Erythroblast (primary cell): ENCODE measurements around the gene ATN1.

Source experiments
- GATA1 ChIP-seq: IDR thresholded peaks from 2 replicates; pipeline ENCODE4 v1.6.1; 2011; ENCODE audit warnings: low read depth, mild to moderate bottlenecking, control low read depth, low read length, moderate library complexity
- POLR2A ChIP-seq: IDR thresholded peaks from 2 replicates; pipeline ENCODE4 v1.6.1; 2011; ENCODE audit warnings: mild to moderate bottlenecking, low read length

DNA sequence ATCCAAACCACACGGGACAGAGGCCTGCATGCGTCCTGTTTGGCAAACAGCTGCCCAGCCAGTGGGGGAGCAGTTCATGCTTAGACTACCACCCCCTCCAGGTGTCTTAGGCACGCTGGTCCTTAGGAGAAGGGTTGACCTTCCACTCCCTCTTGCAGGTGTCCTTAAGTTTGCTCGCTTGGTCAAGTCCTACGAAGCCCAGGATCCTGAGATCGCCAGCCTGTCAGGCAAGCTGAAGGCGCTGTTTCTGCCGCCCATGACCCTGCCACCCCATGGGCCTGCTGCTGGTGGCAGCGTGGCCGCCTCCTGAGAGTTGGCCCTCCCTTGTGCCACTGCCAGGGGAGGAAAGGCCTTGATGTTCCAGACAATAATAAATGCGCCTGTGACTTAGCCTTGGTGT, 17.9 kb downstream of the ATN1 start:
- TF ChIP-seq POLR2A (no peak), GATA1 (no peak)
